HG02885 (cell line): ENCODE data around the gene HEPHL1.

Experiments used
- ATAC-seq: cut with Tn5 transposase; IDR thresholded peaks from one replicate; pipeline ENCODE4 v1.9.1; 2021; ENCODE audit warnings: mild to moderate bottlenecking; ENCODE audit not compliant: unreplicated experiment, poor library complexity

Gene HEPHL1

DNA sequence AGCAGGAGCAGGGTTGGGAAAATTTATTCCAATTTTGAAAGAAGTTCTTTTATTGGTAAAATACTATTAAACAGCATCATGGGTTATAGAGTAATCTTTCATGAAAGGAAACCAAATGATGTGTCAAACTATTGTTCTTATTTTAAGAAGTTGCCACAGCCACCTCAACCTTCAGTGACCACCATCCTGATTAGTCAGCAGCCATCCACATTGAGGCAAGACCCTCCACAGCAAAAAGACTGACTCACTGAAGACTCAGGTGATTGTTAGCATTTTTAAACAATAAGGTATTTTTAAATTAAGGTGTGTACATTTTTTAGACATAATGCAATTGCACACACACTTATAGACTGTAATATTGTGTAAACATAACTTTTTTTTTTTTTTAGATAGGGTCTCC lies 3.7 kb upstream of the HEPHL1 start:
- ATAC-seq: no peak

GRCh38 chr11:94018721-94019120 lies 2.4 kb upstream of the HEPHL1 start:
- no peak for ATAC-seq

- ATAC-seq: no peak
Measured at GRCh38 chr11:94023856-94024255, 2.7 kb downstream of the HEPHL1 start.

GRCh38 chr11:94024547-94024946 lies 3.4 kb downstream of the HEPHL1 start:
- ATAC-seq: no peak

GRCh38 chr11:94025690-94026394 lies 4.7 kb downstream of the HEPHL1 start:
- no peak for ATAC-seq

DNA sequence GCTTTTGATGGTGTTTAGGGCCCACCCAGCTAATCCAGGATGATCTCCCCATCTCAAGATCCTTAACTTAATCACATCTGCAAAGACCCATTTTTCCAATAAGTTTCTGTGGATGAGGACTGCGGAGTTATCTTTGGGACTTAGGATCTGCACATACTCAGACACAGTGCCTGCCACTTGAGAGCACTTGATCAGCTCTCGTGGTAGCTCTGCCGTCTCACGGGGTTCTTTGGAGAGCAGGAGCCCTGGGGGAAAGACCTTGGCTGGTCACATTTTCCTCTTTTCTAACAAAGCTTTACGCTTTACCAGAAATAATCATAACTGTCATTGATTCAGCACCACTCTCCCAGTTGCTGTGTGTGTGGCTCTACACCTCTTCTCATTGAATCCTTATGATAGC lies 6.1 kb downstream of the HEPHL1 start:
- ATAC-seq: no peak

DNA sequence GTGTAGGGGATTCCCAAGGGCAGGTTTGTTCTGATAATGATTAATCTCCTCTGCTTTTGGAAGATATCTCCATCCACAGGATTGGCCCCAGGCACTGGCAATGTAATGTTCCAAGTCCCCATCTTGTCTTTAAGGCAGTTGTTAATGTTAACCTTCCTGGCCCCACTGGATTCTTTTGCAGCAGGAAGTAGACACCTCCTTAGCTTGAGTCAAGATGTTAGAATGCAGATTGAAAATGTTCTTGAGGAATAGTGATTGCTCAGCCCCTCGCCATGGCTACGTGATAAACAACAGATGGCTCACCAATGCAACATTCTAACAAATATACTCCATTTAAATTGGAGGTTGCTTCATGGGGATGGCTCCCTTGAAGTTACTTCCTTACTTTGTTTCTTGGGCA lies 7.3 kb downstream of the HEPHL1 start:
- ATAC-seq: no peak

- no peak for ATAC-seq
Measured at GRCh38 chr11:94030059-94030458, 8.9 kb downstream of the HEPHL1 start.

- ATAC-seq: no peak
Measured at GRCh38 chr11:94031625-94032024, 10.5 kb downstream of the HEPHL1 start.

- ATAC-seq: no peak
Measured at GRCh38 chr11:94032066-94032465, 10.9 kb downstream of the HEPHL1 start.

DNA sequence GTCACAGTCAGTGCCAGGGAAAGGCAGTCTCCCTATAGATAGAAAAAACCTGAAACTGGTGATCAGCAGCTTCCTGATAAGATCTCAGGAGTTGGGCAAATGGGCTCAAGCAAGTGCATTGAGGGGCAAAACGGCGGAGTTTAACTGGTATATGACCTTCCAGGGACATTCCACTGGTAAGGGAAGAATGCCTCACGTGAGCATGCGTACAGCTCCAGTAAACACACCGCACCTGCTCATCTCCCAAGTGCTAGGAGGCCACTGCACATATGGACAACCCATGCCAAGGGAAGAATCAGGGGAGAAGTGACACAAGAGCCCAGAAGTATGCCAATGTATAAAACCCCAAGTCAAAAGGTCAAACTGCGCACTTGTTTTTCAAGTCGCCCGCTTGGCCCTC lies 11.6 kb downstream of the HEPHL1 start:
- no peak for ATAC-seq

DNA sequence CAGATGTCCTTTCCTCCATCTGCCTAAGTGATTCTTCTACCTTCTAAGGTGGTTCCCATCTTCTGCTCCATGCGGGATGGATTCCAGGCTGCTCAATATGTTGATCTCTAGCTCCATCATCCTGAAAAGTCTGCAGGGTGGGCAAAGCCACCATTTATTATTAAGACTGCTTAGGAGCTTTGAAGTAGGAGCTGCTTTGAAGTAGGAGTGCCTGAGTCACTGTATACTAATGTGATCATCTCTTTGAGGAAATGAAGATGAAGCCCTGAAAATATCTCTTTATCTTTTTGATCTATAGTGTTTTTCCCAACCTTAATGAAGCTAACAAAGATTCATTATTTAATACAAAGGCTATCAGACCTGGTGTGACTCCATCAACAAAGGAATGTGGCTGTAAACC lies 13.1 kb downstream of the HEPHL1 start:
- no peak for ATAC-seq

- ATAC-seq: no peak
Measured at GRCh38 chr11:94036096-94036495, 14.9 kb downstream of the HEPHL1 start.

DNA sequence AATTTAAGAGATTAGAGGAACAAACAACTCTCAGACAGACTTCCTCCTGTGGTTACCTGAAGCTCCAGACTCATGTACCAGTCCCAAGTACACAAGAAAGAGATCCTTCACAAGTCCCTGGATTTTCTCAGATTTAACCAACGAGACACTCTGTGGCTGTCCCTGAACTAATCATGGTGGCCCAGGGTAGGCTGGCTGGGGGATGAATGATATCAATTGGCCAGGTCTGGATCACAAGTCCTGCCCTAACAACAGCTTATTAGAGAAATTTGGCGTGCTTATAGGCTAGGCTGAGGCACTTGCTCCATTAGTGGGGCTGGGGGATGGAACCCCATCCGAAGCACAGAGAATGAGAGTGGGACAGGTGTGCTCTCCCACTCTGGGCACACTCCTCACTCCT lies 22.1 kb downstream of the HEPHL1 start:
- no peak for ATAC-seq

DNA sequence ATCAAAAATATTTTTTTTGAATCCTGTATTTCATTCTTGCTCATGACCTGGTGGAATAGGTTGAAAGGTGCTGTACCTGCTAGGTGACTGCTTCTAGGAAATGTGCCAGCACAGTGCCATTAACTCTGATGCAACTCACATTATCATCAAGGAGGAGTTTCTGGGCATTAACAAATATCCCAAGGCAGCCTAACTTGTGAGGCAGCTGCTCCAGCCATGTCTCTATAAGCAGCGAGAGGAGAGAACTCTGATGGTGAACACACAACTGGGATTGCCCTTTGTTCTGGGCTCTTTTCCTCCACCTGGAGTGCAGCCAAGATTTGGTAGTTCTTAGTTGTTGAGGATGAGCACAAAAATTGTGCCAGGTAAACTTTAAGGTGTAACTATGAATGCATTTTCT lies 25.6 kb downstream of the HEPHL1 start:
- no peak for ATAC-seq

DNA sequence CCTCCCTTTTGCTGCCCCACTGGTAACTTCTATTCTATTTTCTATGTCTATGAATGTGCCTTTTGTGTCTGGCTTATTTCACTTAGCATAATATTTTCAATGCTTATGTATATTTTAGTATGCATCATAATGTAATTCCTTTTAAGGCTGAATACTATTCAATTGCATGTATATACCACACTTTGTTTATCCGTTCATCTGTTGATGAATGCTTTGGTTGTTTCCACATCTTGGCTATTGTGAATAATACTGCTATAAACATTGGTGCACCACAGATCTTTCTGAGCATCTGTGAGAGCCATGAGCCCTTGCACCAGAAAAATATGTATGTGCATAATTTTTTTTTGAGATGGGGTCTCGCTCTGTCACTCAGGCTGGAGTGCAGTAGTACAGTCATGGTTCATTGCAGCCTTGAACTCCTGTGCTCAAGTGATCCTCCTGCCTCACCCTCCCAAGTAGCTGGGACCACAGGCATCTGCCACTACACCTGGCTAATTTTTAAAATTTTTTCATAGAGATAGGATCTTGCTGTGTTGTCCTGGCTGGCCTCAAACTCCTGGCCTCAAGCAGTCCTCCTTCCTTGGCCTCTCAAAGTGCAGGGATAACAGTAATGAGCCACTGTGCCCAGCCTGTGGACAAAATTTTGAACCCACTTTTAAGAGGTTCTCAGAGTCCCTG lies 27.0 kb downstream of the HEPHL1 start:
- no peak for ATAC-seq

- ATAC-seq: no peak
Measured at GRCh38 chr11:94049351-94049750, 28.2 kb downstream of the HEPHL1 start.

GRCh38 chr11:94058630-94059029 lies 37.5 kb downstream of the HEPHL1 start:
- ATAC-seq: no peak

DNA sequence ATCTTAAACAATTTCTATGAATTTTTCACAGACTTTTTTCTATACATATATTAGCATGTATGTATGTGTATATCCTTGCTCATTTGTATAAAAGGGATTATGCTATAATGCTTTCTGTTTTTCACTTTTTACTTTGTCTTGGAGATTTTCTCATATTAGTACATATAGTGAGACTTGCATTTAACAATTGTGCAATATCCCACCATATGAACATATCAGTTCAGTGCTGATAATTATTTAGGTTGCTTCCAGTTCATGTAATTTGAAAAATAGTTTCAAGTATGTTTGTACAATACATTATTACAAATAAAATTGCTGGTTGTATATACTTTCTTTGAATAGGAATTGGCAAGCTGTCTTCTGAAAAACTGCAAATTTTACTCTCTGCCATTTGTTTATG lies 37.9 kb downstream of the HEPHL1 start:
- no peak for ATAC-seq

- no peak for ATAC-seq
Measured at GRCh38 chr11:94060401-94060800, 39.2 kb downstream of the HEPHL1 start.

GRCh38 chr11:94062360-94062759 lies 41.2 kb downstream of the HEPHL1 start:
- ATAC-seq: no peak

- ATAC-seq: no peak
Measured at GRCh38 chr11:94066901-94067429, 45.8 kb downstream of the HEPHL1 start.
